Measurements from ENCODE around the gene LAPTM5.
A peak's percentile ranks its signal among the peaks of the same experiment; 100 is the strongest.

Gene LAPTM5

GRCh38 chr1:30712583-30712982, 45.0 kb downstream of the LAPTM5 start:
- no peak for DNase-seq

- no peak for DNase-seq
Observed at GRCh38 chr1:30710407-30710806, 47.2 kb downstream of the LAPTM5 start.

- no peak for DNase-seq
Observed at GRCh38 chr1:30708361-30708728, 49.2 kb downstream of the LAPTM5 start.

DNA sequence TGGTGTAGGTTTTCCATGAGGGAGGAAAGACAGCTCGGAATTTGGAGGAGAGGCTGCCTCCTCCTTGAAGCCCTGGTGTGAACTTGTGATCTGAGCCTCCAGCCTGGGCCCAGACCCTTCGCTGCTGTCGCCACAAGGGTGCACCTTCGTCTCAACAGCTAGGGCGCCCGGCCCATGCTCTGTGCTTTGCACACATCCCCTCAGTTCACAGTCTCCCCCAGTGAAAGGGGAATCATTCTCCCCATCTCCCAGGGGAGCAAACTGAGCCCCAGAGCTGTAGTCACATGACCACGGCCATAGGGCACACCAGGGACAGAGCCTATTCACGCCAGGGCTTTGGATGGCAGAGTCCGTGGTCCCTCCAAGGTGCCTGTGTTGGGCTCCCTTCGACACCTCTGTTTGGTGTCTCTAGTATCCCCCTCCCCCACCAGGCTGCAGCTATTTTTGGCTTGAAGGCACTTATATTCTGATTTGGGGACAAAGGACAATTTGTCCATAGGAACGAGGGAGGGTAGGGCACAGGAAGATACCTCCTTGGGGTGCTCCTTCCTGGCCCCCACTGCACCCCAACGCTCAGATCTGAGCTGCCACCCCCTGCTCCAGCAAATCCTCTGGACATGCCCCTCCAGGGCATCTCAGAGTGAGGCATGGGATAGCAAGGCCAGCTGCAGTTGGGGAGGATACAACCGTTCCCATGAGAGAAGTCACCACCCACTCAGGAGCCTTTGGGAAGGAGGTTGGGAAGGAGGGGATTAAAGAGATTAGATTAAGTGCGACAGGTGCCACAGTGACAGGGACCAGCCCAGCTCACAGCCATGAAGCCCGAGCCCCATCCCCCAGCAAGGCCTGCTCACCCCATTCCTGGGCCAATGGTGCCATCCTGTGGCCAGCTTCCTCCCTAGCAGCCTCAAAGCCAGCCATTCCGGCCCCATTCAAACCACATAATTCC, 49.9 kb downstream of the LAPTM5 start:
- peak; percentile 69 for DNase-seq

GRCh38 chr1:30706528-30706927, 51.0 kb downstream of the LAPTM5 start:
- DNase-seq, result no peak

DNA sequence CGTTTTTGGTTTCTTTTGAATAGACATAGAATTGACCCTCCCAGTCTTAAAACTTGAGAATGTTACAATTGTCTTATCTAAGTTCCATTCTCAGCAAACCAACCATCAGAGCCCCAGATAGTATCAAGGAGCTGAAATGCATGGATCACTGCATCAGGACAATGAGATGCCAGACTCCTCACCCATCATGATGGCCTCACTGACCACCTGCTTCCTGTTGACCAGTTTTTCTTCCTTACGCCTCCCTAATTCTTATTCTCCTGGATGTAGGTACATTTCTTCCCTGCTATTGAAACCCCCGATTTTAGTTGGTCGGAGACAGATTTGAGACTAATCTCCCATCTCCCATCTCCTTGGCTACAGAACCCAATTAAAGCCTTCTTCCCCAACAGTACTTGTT, 51.9 kb downstream of the LAPTM5 start:
- no peak for DNase-seq

- DNase-seq, result no peak
Observed at GRCh38 chr1:30704765-30705509, 52.6 kb downstream of the LAPTM5 start.

GRCh38 chr1:30704271-30704670, 53.3 kb downstream of the LAPTM5 start:
- DNase-seq, result no peak

GRCh38 chr1:30702823-30703222, 54.8 kb downstream of the LAPTM5 start:
- DNase-seq, result no peak

DNA sequence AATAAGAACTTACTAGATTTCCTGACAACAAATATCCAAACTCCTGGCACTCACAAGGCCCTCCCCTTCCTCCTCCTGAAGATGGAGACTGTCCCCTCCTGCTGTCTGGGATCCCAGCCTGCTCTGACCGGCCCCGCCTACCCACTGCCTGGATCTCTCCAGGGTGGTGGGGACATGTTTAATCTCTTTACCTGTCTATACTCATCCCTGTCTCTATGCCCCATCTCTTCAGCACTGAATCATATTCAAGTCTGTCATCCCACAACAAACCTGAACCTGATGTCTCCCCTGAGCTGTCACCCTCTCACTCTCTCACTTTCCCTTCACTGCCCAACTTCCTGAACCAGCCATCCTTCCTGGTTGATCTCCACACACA, 56.3 kb downstream of the LAPTM5 start:
- DNase-seq, result no peak

GRCh38 chr1:30700528-30701257, 56.9 kb downstream of the LAPTM5 start:
- no peak for DNase-seq

- DNase-seq, result no peak
Observed at GRCh38 chr1:30699762-30700161, 57.8 kb downstream of the LAPTM5 start.

DNA sequence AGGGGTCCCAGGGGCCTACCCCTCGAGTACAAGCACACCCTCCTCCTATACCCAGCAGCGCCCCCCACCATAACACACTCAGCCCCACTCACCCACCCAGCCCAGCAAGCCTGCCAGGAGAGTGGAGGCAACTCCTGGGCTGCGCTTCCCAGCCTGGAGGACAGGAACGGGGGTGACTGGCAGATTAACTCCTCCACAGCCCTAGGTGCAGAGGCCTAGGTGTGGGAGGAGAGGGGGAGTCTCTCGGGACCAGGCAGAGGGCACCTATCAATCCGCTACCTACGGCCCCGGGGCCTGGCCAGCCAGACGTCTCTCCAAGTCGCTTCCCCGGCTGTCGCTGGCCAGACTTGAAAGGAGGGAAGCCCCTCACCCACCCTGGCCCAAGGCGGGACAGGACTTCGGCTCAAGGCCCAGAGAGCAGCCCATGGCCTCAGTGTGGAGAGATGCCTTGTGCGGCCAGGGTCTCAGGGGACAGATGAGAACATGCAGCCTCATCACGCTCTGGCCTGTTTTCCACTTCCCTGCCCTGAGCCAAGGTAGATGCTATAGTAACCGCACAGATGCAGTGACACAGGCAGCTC, 59.1 kb downstream of the LAPTM5 start:
- no peak for DNase-seq

- no peak for DNase-seq
Observed at GRCh38 chr1:30697571-30698376, 59.8 kb downstream of the LAPTM5 start.

DNA sequence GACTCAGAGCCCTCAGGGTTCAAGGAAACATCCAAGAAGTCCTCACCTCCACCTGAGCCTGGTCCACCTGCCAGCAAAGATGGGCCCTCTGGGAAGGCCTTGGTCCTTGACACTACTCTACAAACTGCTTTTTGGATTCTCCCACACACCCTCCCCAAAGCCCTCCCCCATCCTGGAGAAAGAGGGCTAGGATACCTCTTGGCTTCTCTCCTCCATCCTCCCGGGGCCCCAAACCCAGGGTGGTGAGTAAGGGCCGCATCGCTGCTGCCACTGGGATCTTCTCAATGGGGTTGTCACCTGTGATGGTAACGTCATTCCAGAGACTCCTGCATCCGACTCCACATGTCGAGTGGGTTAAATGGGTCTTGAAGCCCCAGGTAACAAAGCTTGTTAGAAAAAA, 60.7 kb downstream of the LAPTM5 start:
- no peak for DNase-seq

- DNase-seq, result no peak
Observed at GRCh38 chr1:30695439-30695841, 62.1 kb downstream of the LAPTM5 start.

DNA sequence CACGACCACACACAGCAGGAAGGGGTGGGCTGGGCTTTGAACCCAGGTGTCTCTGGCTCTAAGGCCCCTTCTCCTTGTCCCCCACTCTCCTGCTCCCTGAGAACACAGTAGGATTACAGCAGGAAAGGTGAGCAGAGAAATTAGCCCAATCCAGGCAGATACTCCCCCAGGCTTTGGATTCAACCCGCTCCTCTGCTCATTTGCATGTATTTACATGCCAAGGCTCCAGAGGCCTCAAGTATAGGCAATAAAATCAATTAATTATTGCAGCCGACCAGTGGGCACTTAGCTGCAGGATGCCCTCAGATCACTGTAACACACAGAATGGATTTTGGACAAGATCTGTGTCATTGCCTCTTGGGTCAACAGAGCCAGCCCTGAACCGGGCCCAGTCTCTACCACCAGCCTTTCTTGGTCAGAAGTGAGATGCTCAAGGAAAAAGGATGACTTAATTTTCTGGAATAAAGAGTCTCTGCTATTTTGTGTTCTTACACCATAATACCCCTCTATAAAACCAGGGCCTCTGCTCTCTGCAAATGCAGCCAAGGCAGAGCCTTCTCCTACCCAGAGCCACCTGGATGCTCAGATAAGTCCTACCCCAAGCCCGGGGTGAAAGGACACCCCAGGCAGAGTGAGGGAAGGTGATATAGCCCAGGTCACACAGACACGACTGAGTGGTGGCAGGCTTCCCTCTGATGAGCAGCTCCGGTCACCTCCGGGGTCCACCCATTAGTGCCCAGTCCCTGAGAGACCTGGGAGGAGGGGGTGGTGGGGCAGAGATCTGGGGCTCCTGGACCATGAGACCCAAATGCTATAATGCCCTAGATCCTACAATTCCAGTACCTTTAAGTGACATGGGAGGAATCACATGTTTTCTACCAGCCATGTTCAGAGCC, 63.0 kb downstream of the LAPTM5 start:
- no peak for DNase-seq

- DNase-seq, result no peak
Observed at GRCh38 chr1:30693822-30694221, 63.8 kb downstream of the LAPTM5 start.

GRCh38 chr1:30693366-30693765, 64.2 kb downstream of the LAPTM5 start:
- no peak for DNase-seq

DNA sequence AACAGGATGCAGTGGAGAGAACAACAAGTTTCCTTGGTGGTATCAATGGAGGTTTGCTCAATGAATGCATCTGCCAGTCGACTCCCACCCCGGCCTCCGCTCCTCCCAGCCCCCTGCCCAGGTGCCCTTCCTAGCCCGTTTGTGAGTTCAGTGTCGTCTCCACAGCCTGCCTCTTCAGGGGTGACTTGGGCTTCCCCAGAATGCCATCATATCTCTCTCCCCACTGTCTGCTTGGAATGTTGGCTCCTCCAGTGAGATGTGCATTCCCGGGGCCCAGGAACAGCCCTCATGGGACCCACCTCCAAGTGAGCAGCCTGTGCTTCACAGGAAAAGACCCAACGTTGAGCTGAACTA, 64.6 kb downstream of the LAPTM5 start:
- DNase-seq, result no peak
